Activated CD4-positive, alpha-beta T cell treated with anti-CD3 and anti-CD28 coated beads, Interleukin-2, amount 10 ng/mL, durations not matched to agents 24 days and 14 days (primary cell): ENCODE results near the gene GRB14. TPM values are rescaled to one million over a fixed set of nuclear protein-coding genes. Genes with fewer than 3 reads are reported as not detected.
"Not testable (repeated sequence)": the region's sequence is repeated elsewhere in the genome, so short reads cannot be mapped to it uniquely, and the experiment has no call there.

Source experiments
- DNase-seq: peaks from one replicate; pipeline ENCODE4 v3.0.0; 2022
- H3K27ac Mint-ChIP-seq: one replicate; pipeline ENCODE4 v1.8.0; 2022; ENCODE audit warnings: mild to moderate bottlenecking, mixed read lengths
- H3K27me3 Mint-ChIP-seq: one replicate; pipeline ENCODE4 v1.8.0; 2022; ENCODE audit warnings: mixed read lengths
- H3K36me3 Mint-ChIP-seq: one replicate; pipeline ENCODE4 v1.8.0; 2022; ENCODE audit warnings: low read depth, mild to moderate bottlenecking, mixed read lengths
- H3K4me1 Mint-ChIP-seq: one replicate; pipeline ENCODE4 v1.8.0; 2021; ENCODE audit warnings: mixed read lengths
- H3K4me3 Mint-ChIP-seq: one replicate; pipeline ENCODE4 v1.8.0; 2022; ENCODE audit warnings: mild to moderate bottlenecking, moderate library complexity, mixed read lengths
- H3K9me3 Mint-ChIP-seq: one replicate; pipeline ENCODE4 v1.8.0; 2021; ENCODE audit warnings: mixed read lengths
- intact Hi-C: fragments of 100-400 bp; cut with micrococcal nuclease; formaldehyde crosslinking; loops from one replicate; pipeline ENCODE4 v1.15.1; 2023
- total RNA-seq: library from RNA; stranded (reverse); gene quantifications from 2 replicates; pipeline ENCODE4 v1.2.3, GENCODE V29; 2022

Gene GRB14
- total RNA-seq, 1 donor from 2014 or later = not detected

GRCh38 chr2:164642268-164642667, 21.0 kb upstream of the GRB14 start:
- no peaks in the 10 kb centered on the region for H3K27me3 Mint-ChIP-seq
- H3K4me3 Mint-ChIP-seq = no peak overlapping the region
- H3K27ac Mint-ChIP-seq = no peak overlapping the region
- H3K9me3 Mint-ChIP-seq = no peaks in the 10 kb centered on the region
- intact Hi-C loops = no loop called here
- no peaks in the 10 kb centered on the region for H3K36me3 Mint-ChIP-seq
- H3K4me1 Mint-ChIP-seq = no peaks in the 10 kb centered on the region
- no peak for DNase-seq

GRCh38 chr2:164628319-164628718, 7.0 kb upstream of the GRB14 start:
- H3K4me1 Mint-ChIP-seq, intact Hi-C loops: not testable (repeated sequence)

GRCh38 chr2:164625378-164625971, 4.2 kb upstream of the GRB14 start:
- no peak overlapping the region for H3K4me3 Mint-ChIP-seq
- peaks cover 16% of the 10 kb centered on the region for H3K27me3 Mint-ChIP-seq
- no peaks in the 10 kb centered on the region for H3K9me3 Mint-ChIP-seq
- H3K27ac Mint-ChIP-seq = no peak overlapping the region
- intact Hi-C loops = no loop called here
- peaks cover 3% of the 10 kb centered on the region for H3K4me1 Mint-ChIP-seq
- DNase-seq = no peak
- H3K36me3 Mint-ChIP-seq = no peaks in the 10 kb centered on the region

More at GRCh38 chr2:164628319-164628718, 7.0 kb upstream of the GRB14 start:
- not testable (repeated sequence) for H3K27ac Mint-ChIP-seq, H3K9me3 Mint-ChIP-seq, H3K4me3 Mint-ChIP-seq, H3K27me3 Mint-ChIP-seq, H3K36me3 Mint-ChIP-seq, DNase-seq

- no peak for DNase-seq
- Mint-ChIP-seq H3K27me3 (peaks cover 22% of the 10 kb centered on the region), H3K27ac (no peak overlapping the region), H3K9me3 (no peaks in the 10 kb centered on the region), H3K36me3 (no peaks in the 10 kb centered on the region), H3K4me3 (no peak overlapping the region), H3K4me1 (peaks cover 3% of the 10 kb centered on the region)
- intact Hi-C loops = no loop called here
Observed at GRCh38 chr2:164624316-164624715, 3.0 kb upstream of the GRB14 start.

GRCh38 chr2:164622338-164623106, 1.2 kb upstream of the GRB14 start:
- H3K27ac Mint-ChIP-seq = no peak overlapping the region
- H3K4me1 Mint-ChIP-seq = peaks cover 3% of the 10 kb centered on the region
- H3K27me3 Mint-ChIP-seq = peaks cover 28% of the 10 kb centered on the region
- intact Hi-C loops = no loop called here
- no peaks in the 10 kb centered on the region for H3K36me3 Mint-ChIP-seq
- H3K4me3 Mint-ChIP-seq = no peak overlapping the region
- H3K9me3 Mint-ChIP-seq = no peaks in the 10 kb centered on the region
- no peak for DNase-seq

- Mint-ChIP-seq H3K27me3 (peaks cover 28% of the 10 kb centered on the region), H3K27ac (peak overlapping the region; percentile 16), H3K4me3 (peak overlapping the region; percentile 37), H3K36me3 (no peaks in the 10 kb centered on the region), H3K4me1 (peaks cover 3% of the 10 kb centered on the region), H3K9me3 (no peaks in the 10 kb centered on the region)
- DNase-seq = no peak
- intact Hi-C loops = no loop called here
Observed at GRCh38 chr2:164621764-164622105, 453 bp upstream of the GRB14 start.

GRCh38 chr2:164620457-164620856, 825 bp downstream of the GRB14 start:
- Mint-ChIP-seq H3K4me1 (peaks cover 3% of the 10 kb centered on the region), H3K27me3 (peaks cover 28% of the 10 kb centered on the region), H3K9me3 (no peaks in the 10 kb centered on the region), H3K4me3 (no peak overlapping the region), H3K36me3 (no peaks in the 10 kb centered on the region), H3K27ac (no peak overlapping the region)
- no peak for DNase-seq
- intact Hi-C loops = no loop called here

- H3K9me3 Mint-ChIP-seq = no peaks in the 10 kb centered on the region
Observed at GRCh38 chr2:164617466-164617865, 3.8 kb downstream of the GRB14 start.

GRCh38 chr2:164613321-164613982, 7.8 kb downstream of the GRB14 start:
- intact Hi-C loops = no loop called here
- DNase-seq = no peak
- Mint-ChIP-seq H3K9me3 (no peaks in the 10 kb centered on the region), H3K4me1 (no peaks in the 10 kb centered on the region), H3K36me3 (no peaks in the 10 kb centered on the region), H3K4me3 (no peak overlapping the region), H3K27me3 (peaks cover under 1% of the 10 kb centered on the region), H3K27ac (no peak overlapping the region)

More at GRCh38 chr2:164617466-164617865, 3.8 kb downstream of the GRB14 start:
- Mint-ChIP-seq H3K4me1 (peaks cover 3% of the 10 kb centered on the region), H3K4me3 (no peak overlapping the region), H3K36me3 (no peaks in the 10 kb centered on the region), H3K27ac (no peak overlapping the region), H3K27me3 (peaks cover 22% of the 10 kb centered on the region)
- no peak for DNase-seq
- intact Hi-C loops = no loop called here

GRCh38 chr2:164609790-164610189, 11.5 kb downstream of the GRB14 start:
- DNase-seq = no peak
- intact Hi-C loops = no loop called here

GRCh38 chr2:164606557-164606956, 14.7 kb downstream of the GRB14 start:
- H3K9me3 Mint-ChIP-seq = no peaks in the 10 kb centered on the region
- intact Hi-C loops = no loop called here
- no peaks in the 10 kb centered on the region for H3K36me3 Mint-ChIP-seq
- no peak overlapping the region for H3K4me3 Mint-ChIP-seq
- H3K27me3 Mint-ChIP-seq = no peaks in the 10 kb centered on the region
- H3K4me1 Mint-ChIP-seq = no peaks in the 10 kb centered on the region
- no peak overlapping the region for H3K27ac Mint-ChIP-seq
- no peak for DNase-seq

More at GRCh38 chr2:164609790-164610189, 11.5 kb downstream of the GRB14 start:
- H3K9me3 Mint-ChIP-seq = no peaks in the 10 kb centered on the region
- H3K4me3 Mint-ChIP-seq = no peak overlapping the region
- no peaks in the 10 kb centered on the region for H3K4me1 Mint-ChIP-seq
- H3K27me3 Mint-ChIP-seq = no peaks in the 10 kb centered on the region
- no peaks in the 10 kb centered on the region for H3K36me3 Mint-ChIP-seq
- H3K27ac Mint-ChIP-seq = no peak overlapping the region

GRCh38 chr2:164605295-164605694, 16.0 kb downstream of the GRB14 start:
- no peaks in the 10 kb centered on the region for H3K36me3 Mint-ChIP-seq
- intact Hi-C loops = no loop called here
- no peaks in the 10 kb centered on the region for H3K27me3 Mint-ChIP-seq
- H3K4me3 Mint-ChIP-seq = no peak overlapping the region
- DNase-seq = no peak
- H3K4me1 Mint-ChIP-seq = no peaks in the 10 kb centered on the region
- H3K27ac Mint-ChIP-seq = no peak overlapping the region
- H3K9me3 Mint-ChIP-seq = no peaks in the 10 kb centered on the region

- intact Hi-C loops = no loop called here
- H3K4me1 Mint-ChIP-seq = no peaks in the 10 kb centered on the region
- no peak overlapping the region for H3K4me3 Mint-ChIP-seq
- H3K36me3 Mint-ChIP-seq = no peaks in the 10 kb centered on the region
- no peak overlapping the region for H3K27ac Mint-ChIP-seq
- no peaks in the 10 kb centered on the region for H3K9me3 Mint-ChIP-seq
- no peak for DNase-seq
- H3K27me3 Mint-ChIP-seq = no peaks in the 10 kb centered on the region
Observed at GRCh38 chr2:164600763-164601162, 20.5 kb downstream of the GRB14 start.

- Mint-ChIP-seq H3K36me3 (no peaks in the 10 kb centered on the region), H3K4me1 (no peaks in the 10 kb centered on the region), H3K27ac (no peak overlapping the region), H3K27me3 (no peaks in the 10 kb centered on the region), H3K9me3 (no peaks in the 10 kb centered on the region), H3K4me3 (no peak overlapping the region)
- intact Hi-C loops = no loop called here
- DNase-seq = peak; percentile 71
Observed at GRCh38 chr2:164599954-164600589, 21.2 kb downstream of the GRB14 start.
